Measurements from ENCODE around the gene OR2AG2.
A peak's percentile ranks its signal among the peaks of the same experiment; 100 is the strongest.
"Not testable (repeated sequence)": the region's sequence is repeated elsewhere in the genome, so short reads cannot be mapped to it uniquely, and the experiment has no call there.

The OR2AG2 gene

GRCh38 chr11:6771926-6772893, at the start of gene OR2AG2:
TSS of gene OR2AG2 (minus strand) at chr11:6771976. CDS start at chr11:6768957, 3,019 bp downstream.
- DNase-seq: no peak

GRCh38 chr11:6818967-6819366, 47.2 kb upstream of the OR2AG2 start:
- no peak for DNase-seq

GRCh38 chr11:6817694-6818093, 45.9 kb upstream of the OR2AG2 start:
- DNase-seq: no peak

GRCh38 chr11:6813656-6814055, 41.9 kb upstream of the OR2AG2 start:
- DNase-seq: no peak

GRCh38 chr11:6812390-6813005, 40.7 kb upstream of the OR2AG2 start:
- peak; percentile 24 for DNase-seq

GRCh38 chr11:6801075-6801474, 29.3 kb upstream of the OR2AG2 start:
- not testable (repeated sequence) for DNase-seq

GRCh38 chr11:6799402-6799801, 27.6 kb upstream of the OR2AG2 start, which contains the start of gene OR6A2:
TSS of gene OR6A2 (minus strand) at chr11:6799689. CDS start at chr11:6795708, 3,981 bp downstream.
- no peak for DNase-seq

GRCh38 chr11:6794639-6795038, 22.9 kb upstream of the OR2AG2 start:
- no peak for DNase-seq

- no peak for DNase-seq
These were observed 18.8 kb upstream of the OR2AG2 start for GRCh38 chr11:6790546-6790945.

GRCh38 chr11:6782720-6783119, 10.9 kb upstream of the OR2AG2 start, which contains the start of gene OR2AG1:
TSS of gene OR2AG1 (plus strand) at chr11:6783020. CDS start at chr11:6785038, 2,018 bp downstream.
- no peak for DNase-seq

- DNase-seq: no peak
These were observed 9.1 kb upstream of the OR2AG2 start for GRCh38 chr11:6780829-6781228.

- no peak for DNase-seq
These were observed 6.7 kb upstream of the OR2AG2 start for GRCh38 chr11:6778518-6778917.

- DNase-seq: peak; percentile 14
These were observed 14.3 kb downstream of the OR2AG2 start for GRCh38 chr11:6757373-6757967.

- DNase-seq: no peak
These were observed 15.8 kb downstream of the OR2AG2 start for GRCh38 chr11:6755953-6756347.

- peak; percentile 1 for DNase-seq
These were observed 16.3 kb downstream of the OR2AG2 start for GRCh38 chr11:6755303-6755952.

GRCh38 chr11:6747097-6747668, 24.6 kb downstream of the OR2AG2 start:
- DNase-seq: no peak

GRCh38 chr11:6746626-6747025, 25.1 kb downstream of the OR2AG2 start:
- no peak for DNase-seq

GRCh38 chr11:6746086-6746618, 25.6 kb downstream of the OR2AG2 start:
- DNase-seq: no peak

GRCh38 chr11:6745465-6746015, 26.2 kb downstream of the OR2AG2 start:
- DNase-seq: no peak

GRCh38 chr11:6745018-6745417, 26.8 kb downstream of the OR2AG2 start:
- DNase-seq: no peak

GRCh38 chr11:6742260-6742659, 29.5 kb downstream of the OR2AG2 start:
- DNase-seq: no peak

- DNase-seq: no peak
These were observed 33.2 kb downstream of the OR2AG2 start for GRCh38 chr11:6738590-6738989.

Measured in NCI-H2171 treated with DMSO at 0.1 percent for 48 hours (cell line).